Measurements from ENCODE around the gene TMPRSS3.

Gene TMPRSS3

DNA sequence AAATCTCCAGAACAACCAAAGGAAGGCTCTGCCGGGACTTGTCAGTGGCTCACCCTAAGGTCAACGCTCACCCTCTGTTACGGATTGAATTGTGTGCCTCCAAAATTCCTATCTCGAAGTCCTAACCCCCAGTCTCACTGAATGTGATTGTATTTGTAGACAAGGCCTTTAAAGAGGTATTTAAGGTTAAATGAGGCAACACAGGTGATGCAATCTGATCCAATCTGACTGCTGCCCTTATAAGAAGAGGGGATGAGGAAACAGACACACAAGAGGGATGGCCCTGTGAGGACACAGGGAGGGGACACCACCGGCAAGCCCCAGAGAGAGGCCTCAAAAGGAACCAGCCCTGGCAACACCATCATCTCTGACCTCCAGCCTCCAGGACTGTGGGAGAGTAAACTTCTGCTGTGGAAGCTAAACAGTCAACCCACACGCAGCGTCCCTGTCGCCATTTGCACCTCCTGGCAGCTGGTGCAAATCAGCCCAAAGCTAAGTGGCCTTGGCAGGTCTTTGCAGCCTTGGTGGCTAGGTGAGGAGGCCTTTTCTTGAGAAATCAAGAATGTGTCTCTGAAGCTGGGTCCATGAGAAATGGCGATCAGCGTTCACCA lies 32.1 kb upstream of the TMPRSS3 start:
- Histone ChIP-seq H3K36me3 (ENCODE audit: control insufficient read depth, insufficient read depth, low read length) (no peaks in the 10 kb centered on the region), H3K9ac (ENCODE audit: low read length) (no peak overlapping the region), H3K27me3 (ENCODE audit: control insufficient read depth, insufficient read depth, low read length) (peaks cover 12% of the 10 kb centered on the region; the same call in 1 of the 2 replicates), H3K27ac (ENCODE audit: low read depth, low read length) (no peak overlapping the region), H3K4me1 (ENCODE audit: control insufficient read depth, insufficient read depth, low read length) (no peaks in the 10 kb centered on the region), H3K9me3 (ENCODE audit: control insufficient read depth, insufficient read depth, low read depth, low read length) (peaks cover 11% of the 10 kb centered on the region), H3K4me3 (ENCODE audit: low read depth, low read length) (no peak overlapping the region)

DNA sequence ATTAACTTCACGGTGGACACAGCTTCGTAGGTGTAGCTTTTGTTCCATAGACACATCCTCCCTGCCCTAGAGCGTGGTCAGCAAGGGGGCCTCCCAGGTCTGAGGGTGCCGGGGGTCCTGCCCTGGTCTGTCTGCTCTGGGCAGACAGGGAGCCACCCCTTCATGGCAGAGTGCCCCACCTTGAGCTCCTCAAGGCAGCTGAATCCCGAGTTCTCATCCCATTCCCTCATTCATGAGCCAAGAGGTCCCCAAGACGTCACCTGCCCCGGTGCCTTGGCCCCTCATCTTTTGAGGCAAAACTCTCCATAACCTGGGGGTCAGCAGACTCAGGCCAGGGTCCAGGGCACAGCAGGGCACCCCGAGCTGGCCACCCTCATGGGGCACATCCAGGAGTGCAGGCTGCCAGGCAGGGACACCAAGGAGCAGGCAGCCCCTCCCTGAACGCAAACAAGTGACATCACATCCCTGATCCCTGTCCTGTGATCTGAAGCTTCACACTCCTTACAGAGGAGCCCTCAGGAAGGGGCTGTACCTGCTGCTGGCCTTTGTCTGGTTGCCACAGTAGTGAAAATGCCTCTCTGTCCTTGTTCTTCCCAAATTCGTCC lies 31.1 kb upstream of the TMPRSS3 start:
- Histone ChIP-seq H3K4me1 (ENCODE audit: control insufficient read depth, insufficient read depth, low read length) (no peaks in the 10 kb centered on the region), H3K4me3 (ENCODE audit: low read depth, low read length) (no peak overlapping the region), H3K36me3 (ENCODE audit: control insufficient read depth, insufficient read depth, low read length) (no peaks in the 10 kb centered on the region), H3K9me3 (ENCODE audit: control insufficient read depth, insufficient read depth, low read depth, low read length) (peaks cover 2% of the 10 kb centered on the region), H3K27ac (ENCODE audit: low read depth, low read length) (no peak overlapping the region), H3K9ac (ENCODE audit: low read length) (no peak overlapping the region), H3K27me3 (ENCODE audit: control insufficient read depth, insufficient read depth, low read length) (peaks cover 13% of the 10 kb centered on the region; the same call in 1 of the 2 replicates)

DNA sequence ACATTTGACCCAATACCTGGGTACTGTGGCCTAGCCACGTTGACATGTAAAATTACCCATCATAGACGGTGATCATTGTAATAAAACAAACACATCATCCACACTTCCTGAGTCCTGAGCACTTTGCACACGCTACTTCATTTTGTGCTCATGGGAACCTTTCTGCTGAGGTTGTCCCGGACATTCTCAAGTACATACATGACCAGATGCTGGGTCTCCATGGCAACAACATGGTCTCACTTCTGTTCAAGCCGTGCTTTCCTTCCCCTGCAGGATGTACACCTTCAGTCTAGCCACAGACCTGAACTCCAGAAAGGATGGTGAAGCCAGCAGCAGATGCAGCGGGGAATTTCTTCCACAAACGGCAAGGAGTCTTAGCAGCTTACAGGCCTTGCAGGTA lies 30.6 kb upstream of the TMPRSS3 start:
- Histone ChIP-seq H3K4me1 (ENCODE audit: control insufficient read depth, insufficient read depth, low read length) (no peaks in the 10 kb centered on the region), H3K9me3 (ENCODE audit: control insufficient read depth, insufficient read depth, low read depth, low read length) (no peaks in the 10 kb centered on the region), H3K27ac (ENCODE audit: low read depth, low read length) (no peak overlapping the region), H3K9ac (ENCODE audit: low read length) (no peak overlapping the region), H3K27me3 (ENCODE audit: control insufficient read depth, insufficient read depth, low read length) (peaks cover 13% of the 10 kb centered on the region; the same call in 1 of the 2 replicates), H3K36me3 (ENCODE audit: control insufficient read depth, insufficient read depth, low read length) (no peaks in the 10 kb centered on the region), H3K4me3 (ENCODE audit: low read depth, low read length) (no peak overlapping the region)

DNA sequence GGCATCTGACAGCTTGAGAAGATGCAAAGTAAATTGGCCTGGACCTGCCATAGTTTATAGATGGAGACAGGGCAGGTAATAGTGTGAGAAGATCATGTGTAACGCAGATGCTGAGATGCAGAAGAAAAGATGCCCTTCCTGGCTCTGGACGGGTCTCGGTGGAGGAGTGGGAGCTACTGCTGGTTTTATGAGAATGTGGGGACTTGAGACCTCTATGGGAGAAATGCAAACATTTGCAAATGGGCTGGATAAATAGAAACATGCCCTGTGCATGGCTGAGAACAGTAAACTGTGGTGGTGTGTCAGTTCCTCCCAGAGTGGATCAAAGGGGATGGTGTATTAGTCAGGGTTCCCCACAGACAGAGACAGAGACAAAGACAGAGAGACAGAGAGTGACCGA lies 29.7 kb upstream of the TMPRSS3 start:
- no peak overlapping the region for H3K4me3 ChIP-seq (ENCODE audit: low read depth, low read length)
- H3K27me3 ChIP-seq (ENCODE audit: control insufficient read depth, insufficient read depth, low read length) = peaks cover 13% of the 10 kb centered on the region; the same call in 1 of the 2 replicates
- H3K4me1 ChIP-seq (ENCODE audit: control insufficient read depth, insufficient read depth, low read length) = no peaks in the 10 kb centered on the region
- no peak overlapping the region for H3K27ac ChIP-seq (ENCODE audit: low read depth, low read length)
- no peaks in the 10 kb centered on the region for H3K9me3 ChIP-seq (ENCODE audit: control insufficient read depth, insufficient read depth, low read depth, low read length)
- no peaks in the 10 kb centered on the region for H3K36me3 ChIP-seq (ENCODE audit: control insufficient read depth, insufficient read depth, low read length)
- no peak overlapping the region for H3K9ac ChIP-seq (ENCODE audit: low read length)

DNA sequence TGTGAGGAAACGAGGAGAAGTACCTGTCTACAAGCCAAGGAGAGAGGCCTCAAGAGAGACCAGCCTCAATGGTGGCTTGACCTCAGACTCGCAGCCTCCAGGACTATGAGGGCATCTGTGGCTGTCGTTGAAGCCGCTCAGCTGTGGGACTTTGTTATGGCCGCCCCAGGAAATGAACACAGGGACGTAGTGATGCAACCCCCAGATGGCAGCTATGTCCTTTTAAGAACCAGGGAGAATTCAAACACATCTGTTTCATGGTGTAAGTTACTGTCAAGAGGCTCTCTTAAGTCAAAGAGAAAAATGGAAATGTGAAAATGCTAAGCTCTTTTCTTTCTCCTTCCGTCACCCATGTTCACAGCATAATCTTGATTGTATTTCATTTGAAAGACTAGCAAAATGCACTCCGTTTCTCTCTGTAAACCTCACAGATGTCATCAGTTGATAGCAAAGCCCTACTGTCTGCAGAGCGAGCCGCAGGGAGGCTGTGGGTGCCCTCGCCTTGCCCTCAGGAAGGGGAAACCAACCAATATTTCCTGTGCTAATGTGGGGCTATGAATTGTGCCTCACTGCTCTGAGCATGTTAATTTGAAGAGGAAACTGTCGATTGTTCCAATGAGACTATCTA lies 29.2 kb upstream of the TMPRSS3 start:
- Histone ChIP-seq H3K27ac (ENCODE audit: low read depth, low read length) (no peak overlapping the region), H3K9ac (ENCODE audit: low read length) (no peak overlapping the region), H3K36me3 (ENCODE audit: control insufficient read depth, insufficient read depth, low read length) (no peaks in the 10 kb centered on the region), H3K27me3 (ENCODE audit: control insufficient read depth, insufficient read depth, low read length) (peaks cover 13% of the 10 kb centered on the region; the same call in 1 of the 2 replicates), H3K4me3 (ENCODE audit: low read depth, low read length) (no peak overlapping the region), H3K9me3 (ENCODE audit: control insufficient read depth, insufficient read depth, low read depth, low read length) (no peaks in the 10 kb centered on the region), H3K4me1 (ENCODE audit: control insufficient read depth, insufficient read depth, low read length) (no peaks in the 10 kb centered on the region)

DNA sequence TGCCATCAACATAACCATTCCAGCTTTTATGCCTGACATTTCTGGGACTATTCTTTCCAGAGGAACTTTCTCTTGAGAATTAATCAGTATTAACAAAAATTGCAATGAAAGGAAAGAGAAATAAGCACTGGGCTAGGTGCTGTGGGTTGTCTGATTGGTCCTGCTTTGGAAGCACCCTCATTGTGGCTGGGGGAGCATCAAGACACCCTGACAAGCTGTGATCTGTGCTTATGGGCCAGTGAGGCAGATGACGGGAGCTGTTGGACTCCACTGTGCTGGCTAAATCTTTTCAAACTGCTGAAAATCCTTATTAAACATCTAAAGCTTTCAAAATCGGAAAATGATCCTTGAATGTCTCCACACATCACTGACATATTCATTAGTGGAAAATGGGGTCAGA lies 27.8 kb upstream of the TMPRSS3 start:
- no peak overlapping the region for H3K9ac ChIP-seq (ENCODE audit: low read length)
- H3K4me1 ChIP-seq (ENCODE audit: control insufficient read depth, insufficient read depth, low read length) = no peaks in the 10 kb centered on the region
- H3K4me3 ChIP-seq (ENCODE audit: low read depth, low read length) = no peak overlapping the region
- peaks cover 13% of the 10 kb centered on the region; the same call in 1 of the 2 replicates for H3K27me3 ChIP-seq (ENCODE audit: control insufficient read depth, insufficient read depth, low read length)
- H3K36me3 ChIP-seq (ENCODE audit: control insufficient read depth, insufficient read depth, low read length) = no peaks in the 10 kb centered on the region
- H3K27ac ChIP-seq (ENCODE audit: low read depth, low read length) = no peak overlapping the region
- H3K9me3 ChIP-seq (ENCODE audit: control insufficient read depth, insufficient read depth, low read depth, low read length) = no peaks in the 10 kb centered on the region

DNA sequence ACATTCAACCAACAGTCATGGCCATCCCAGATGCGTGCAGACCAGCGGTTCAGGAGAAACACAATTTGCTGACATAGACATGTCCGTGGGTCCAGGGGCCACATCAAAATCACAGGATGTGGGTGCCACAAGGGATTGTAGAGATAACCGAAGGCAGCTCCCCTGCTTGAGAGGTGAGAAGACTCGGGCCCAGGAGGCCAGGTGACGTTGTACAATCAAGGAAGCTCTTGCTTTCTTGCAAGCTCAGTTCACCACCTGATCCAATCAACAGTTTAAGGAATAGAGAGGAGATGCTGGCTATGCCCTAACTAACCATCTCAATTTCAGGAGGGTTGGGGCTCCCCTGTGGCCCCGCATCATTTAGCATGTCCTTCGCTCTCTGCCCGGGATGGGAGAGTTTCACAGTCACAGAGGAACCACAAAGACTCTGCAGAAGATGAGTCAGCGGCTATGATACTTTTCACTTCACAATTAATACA lies 27.4 kb upstream of the TMPRSS3 start:
- no peaks in the 10 kb centered on the region for H3K9me3 ChIP-seq (ENCODE audit: control insufficient read depth, insufficient read depth, low read depth, low read length)
- H3K27ac ChIP-seq (ENCODE audit: low read depth, low read length) = no peak overlapping the region
- H3K4me3 ChIP-seq (ENCODE audit: low read depth, low read length) = no peak overlapping the region
- H3K36me3 ChIP-seq (ENCODE audit: control insufficient read depth, insufficient read depth, low read length) = no peaks in the 10 kb centered on the region
- peaks cover 13% of the 10 kb centered on the region; the same call in 1 of the 2 replicates for H3K27me3 ChIP-seq (ENCODE audit: control insufficient read depth, insufficient read depth, low read length)
- H3K9ac ChIP-seq (ENCODE audit: low read length) = no peak overlapping the region
- H3K4me1 ChIP-seq (ENCODE audit: control insufficient read depth, insufficient read depth, low read length) = no peaks in the 10 kb centered on the region

DNA sequence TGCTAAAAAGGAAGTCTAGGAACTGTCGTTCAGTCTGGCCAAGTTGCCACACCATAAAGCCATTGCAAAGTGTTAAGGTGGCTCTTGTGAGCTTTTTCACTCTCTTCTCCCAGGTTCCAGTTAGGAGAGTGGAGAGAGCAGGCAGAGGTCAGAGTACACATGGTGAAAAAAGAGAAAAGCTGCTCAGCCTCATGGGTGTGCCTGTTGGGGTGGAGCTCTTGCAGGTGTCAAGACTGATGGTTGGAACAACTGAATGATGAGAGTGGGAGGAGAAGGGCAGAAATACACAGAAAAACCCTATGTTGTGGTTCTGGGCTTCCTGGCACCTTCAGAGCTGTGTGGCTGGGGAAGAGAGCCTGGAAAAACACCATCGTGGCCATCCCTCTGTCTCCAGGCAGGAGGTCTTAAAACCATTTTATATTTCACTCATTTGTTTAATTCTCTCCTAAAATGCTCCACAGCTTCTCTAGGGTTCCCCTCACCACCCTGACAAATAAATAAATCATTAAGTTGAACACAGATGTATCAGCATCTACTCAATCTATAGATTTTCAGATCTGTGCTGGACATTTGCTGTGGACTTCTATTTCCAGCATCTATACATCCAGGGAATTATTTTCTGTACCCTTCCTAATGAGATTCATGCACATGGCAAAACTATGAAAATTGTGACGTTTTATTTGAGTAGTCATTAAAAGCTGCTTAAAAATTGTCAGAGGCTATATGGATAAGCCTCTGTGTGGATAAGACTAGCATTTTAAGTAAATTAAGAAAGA lies 25.4 kb upstream of the TMPRSS3 start:
- H3K4me1 ChIP-seq (ENCODE audit: control insufficient read depth, insufficient read depth, low read length) = no peaks in the 10 kb centered on the region
- no peaks in the 10 kb centered on the region for H3K9me3 ChIP-seq (ENCODE audit: control insufficient read depth, insufficient read depth, low read depth, low read length)
- H3K9ac ChIP-seq (ENCODE audit: low read length) = no peak overlapping the region
- no peak overlapping the region for H3K4me3 ChIP-seq (ENCODE audit: low read depth, low read length)
- no peak overlapping the region for H3K27ac ChIP-seq (ENCODE audit: low read depth, low read length)
- H3K36me3 ChIP-seq (ENCODE audit: control insufficient read depth, insufficient read depth, low read length) = no peaks in the 10 kb centered on the region
- peaks cover 13% of the 10 kb centered on the region; the same call in 1 of the 2 replicates for H3K27me3 ChIP-seq (ENCODE audit: control insufficient read depth, insufficient read depth, low read length)

DNA sequence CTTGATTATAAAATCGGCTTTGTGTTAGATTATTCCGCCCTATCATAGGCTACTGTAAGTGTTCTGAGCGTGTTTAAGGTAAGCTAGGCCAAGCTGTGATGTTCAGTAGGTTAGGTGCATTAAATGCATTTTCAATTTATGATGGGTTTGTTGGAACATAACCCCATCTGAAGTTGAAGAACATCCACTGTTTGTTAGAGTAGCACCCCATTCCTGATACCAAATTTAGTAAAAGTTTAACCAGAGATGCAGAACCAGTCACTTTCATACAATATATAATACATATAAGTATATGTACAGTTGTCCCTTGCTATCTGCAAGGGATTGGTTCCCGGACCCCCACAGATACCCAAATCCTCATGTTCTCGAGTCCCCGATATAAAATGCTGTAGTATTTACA lies 24.0 kb upstream of the TMPRSS3 start:
- no peak overlapping the region for H3K27ac ChIP-seq (ENCODE audit: low read depth, low read length)
- no peak overlapping the region for H3K4me3 ChIP-seq (ENCODE audit: low read depth, low read length)
- H3K27me3 ChIP-seq (ENCODE audit: control insufficient read depth, insufficient read depth, low read length) = peaks cover 13% of the 10 kb centered on the region; the same call in 1 of the 2 replicates
- no peak overlapping the region for H3K9ac ChIP-seq (ENCODE audit: low read length)
- H3K4me1 ChIP-seq (ENCODE audit: control insufficient read depth, insufficient read depth, low read length) = peaks cover 5% of the 10 kb centered on the region
- H3K9me3 ChIP-seq (ENCODE audit: control insufficient read depth, insufficient read depth, low read depth, low read length) = no peaks in the 10 kb centered on the region
- H3K36me3 ChIP-seq (ENCODE audit: control insufficient read depth, insufficient read depth, low read length) = no peaks in the 10 kb centered on the region

DNA sequence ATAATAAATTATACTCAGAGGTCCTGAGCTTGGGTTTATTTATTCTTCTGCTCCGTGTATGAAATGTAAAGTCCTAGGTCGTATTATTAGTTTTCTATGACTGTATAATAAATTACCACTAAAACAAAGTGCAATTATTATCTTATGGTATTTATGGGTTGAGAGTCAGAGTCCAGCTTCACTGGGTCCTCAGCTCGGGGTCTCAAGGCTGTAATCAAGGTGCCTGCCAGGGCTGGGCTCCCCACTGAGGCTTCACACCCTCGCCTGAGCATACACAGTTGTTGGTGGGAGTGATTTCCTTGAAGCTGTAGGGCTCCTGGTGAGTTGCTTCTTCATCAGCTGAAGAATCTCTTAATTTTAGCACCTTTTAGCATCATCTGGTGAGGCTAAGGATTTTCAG lies 23.0 kb upstream of the TMPRSS3 start:
- no peaks in the 10 kb centered on the region for H3K9me3 ChIP-seq (ENCODE audit: control insufficient read depth, insufficient read depth, low read depth, low read length)
- H3K9ac ChIP-seq (ENCODE audit: low read length) = no peak overlapping the region
- no peak overlapping the region for H3K27ac ChIP-seq (ENCODE audit: low read depth, low read length)
- H3K4me3 ChIP-seq (ENCODE audit: low read depth, low read length) = no peak overlapping the region
- peaks cover 5% of the 10 kb centered on the region for H3K4me1 ChIP-seq (ENCODE audit: control insufficient read depth, insufficient read depth, low read length)
- no peaks in the 10 kb centered on the region for H3K36me3 ChIP-seq (ENCODE audit: control insufficient read depth, insufficient read depth, low read length)
- peaks cover 11% of the 10 kb centered on the region; the same call in 1 of the 2 replicates for H3K27me3 ChIP-seq (ENCODE audit: control insufficient read depth, insufficient read depth, low read length)

All from HUES6 (cell line).